Neuronal stem cell (in vitro differentiated cells): ENCODE results near the gene NEDD9.
A peak's percentile ranks its signal among the peaks of the same experiment; 100 is the strongest.

Source experiments
- DNase-seq: peaks from one replicate; pipeline ENCODE4 v3.0.0-alpha.2; 2013; ENCODE audit warnings: low spot score
- H2AFZ ChIP-seq: one replicate; pipeline ENCODE4 v1.6.1; 2013; ENCODE audit warnings: mild to moderate bottlenecking, low read length, inconsistent platforms
- H2AK5ac ChIP-seq: 2 replicates; pipeline ENCODE4 v1.6.1; 2013; ENCODE audit warnings: low read depth, mild to moderate bottlenecking, inconsistent platforms, low read length, moderate library complexity, mixed read lengths
- H2BK120ac ChIP-seq: 2 replicates; pipeline ENCODE4 v1.6.1; 2013; ENCODE audit warnings: low read depth, mild to moderate bottlenecking, inconsistent platforms, low read length, moderate library complexity, mixed read lengths
- H2BK12ac ChIP-seq: one replicate; pipeline ENCODE4 v1.6.1; 2013; ENCODE audit warnings: low read length, inconsistent platforms
- H2BK15ac ChIP-seq: 2 replicates; pipeline ENCODE4 v1.6.1; 2013; ENCODE audit warnings: mild to moderate bottlenecking, low read length, inconsistent platforms, mixed read lengths
- H2BK5ac ChIP-seq: one replicate; pipeline ENCODE4 v1.6.1; 2013; ENCODE audit warnings: inconsistent platforms, mild to moderate bottlenecking, low read length, moderate library complexity
- H3K14ac ChIP-seq: one replicate; pipeline ENCODE4 v1.6.1; 2013; ENCODE audit warnings: low read length, inconsistent platforms
- H3K18ac ChIP-seq: 2 replicates; pipeline ENCODE4 v1.6.1; 2013; ENCODE audit warnings: low read length, inconsistent platforms
- H3K23ac ChIP-seq: 2 replicates; pipeline ENCODE4 v1.6.1; 2013; ENCODE audit warnings: low read depth, mild to moderate bottlenecking, mixed read lengths, low read length, inconsistent platforms; ENCODE audit not compliant: poor library complexity
- H3K27ac ChIP-seq: replicated peaks from 3 replicates; pipeline ENCODE4 v1.5.1; 2013; ENCODE audit warnings: low read length, inconsistent platforms
- H3K27me3 ChIP-seq, 3 experiments: 2 replicates each; pipeline ENCODE4 v1.6.1; 2013; ENCODE audit warnings: low read length in 3 of 3, mild to moderate bottlenecking in 2 of 3, inconsistent platforms in 1 of 3, low read depth in 1 of 3, mixed read lengths in 1 of 3, moderate library complexity in 1 of 3; ENCODE audit not compliant: control insufficient read depth in 3 of 3, insufficient read depth in 3 of 3
- H3K36me3 ChIP-seq, 2 donors: replicated peaks in 1 of 2; 2 replicates each; pipeline ENCODE4 v1.6.1; 2013; ENCODE audit warnings: low read length in 2 of 2; ENCODE audit not compliant: control insufficient read depth in 2 of 2, insufficient read depth in 2 of 2
- H3K4ac ChIP-seq: 2 replicates; pipeline ENCODE4 v1.6.1; 2013; ENCODE audit warnings: inconsistent platforms, mild to moderate bottlenecking, low read length, moderate library complexity
- H3K4me1 ChIP-seq, 2 donors: 1 replicate in 1 of 2; 2 replicates in 1 of 2; pipeline ENCODE4 v1.6.1; 2013; ENCODE audit warnings: low read length in 2 of 2, low read depth in 1 of 2; ENCODE audit not compliant: control insufficient read depth in 2 of 2, insufficient read depth in 1 of 2
- H3K4me2 ChIP-seq: one replicate; pipeline ENCODE4 v1.6.1; 2013; ENCODE audit warnings: mild to moderate bottlenecking, low read length, inconsistent platforms; ENCODE audit not compliant: insufficient read depth, poor library complexity, severe bottlenecking
- H3K4me3 ChIP-seq, 2 donors: 2 replicates each; pipeline ENCODE4 v1.5.1; 2013; ENCODE audit warnings: low read length in 2 of 2, mild to moderate bottlenecking in 2 of 2, inconsistent platforms in 1 of 2, moderate library complexity in 1 of 2
- H3K79me1 ChIP-seq: one replicate; pipeline ENCODE4 v1.6.1; 2013; ENCODE audit warnings: low read depth, mild to moderate bottlenecking, inconsistent platforms, low read length, moderate library complexity
- H3K9ac ChIP-seq: one replicate; pipeline ENCODE4 v1.6.1; 2013; ENCODE audit warnings: mild to moderate bottlenecking, low read depth, low read length, inconsistent platforms; ENCODE audit not compliant: poor library complexity
- H3K9me3 ChIP-seq, 2 donors: replicated peaks in 1 of 2; 2 replicates each; pipeline versions ENCODE3 to v1.6.1; 2013; ENCODE audit warnings: low read length in 2 of 2, mild to moderate bottlenecking in 2 of 2, inconsistent platforms in 1 of 2, low read depth in 1 of 2, mixed read lengths in 1 of 2, moderate library complexity in 1 of 2; ENCODE audit not compliant: control insufficient read depth in 2 of 2, insufficient read depth in 1 of 2
- H4K8ac ChIP-seq: one replicate; pipeline ENCODE4 v1.6.1; 2013; ENCODE audit warnings: low read depth, mild to moderate bottlenecking, inconsistent platforms, low read length, moderate library complexity
- H4K91ac ChIP-seq: one replicate; pipeline ENCODE4 v1.6.1; 2013; ENCODE audit warnings: low read length, low read depth, mild to moderate bottlenecking, inconsistent platforms; ENCODE audit not compliant: poor library complexity
- WGBS, 2 donors: extraction: QIAGEN DNeasy Blood & Tissue Kit; methylation state at CpG; one replicate each; pipeline ENCODE4 v1.1.7; 2013; ENCODE audit warnings: missing lambda C conversion rate in 2 of 2, mixed read lengths in 1 of 2; ENCODE audit not compliant: insufficient read length in 2 of 2, insufficient replicate concordance in 1 of 2; ENCODE audit errors: extremely low coverage in 2 of 2; 5-methylcytosine and 5-hydroxymethylcytosine counted together

Gene NEDD9

DNA sequence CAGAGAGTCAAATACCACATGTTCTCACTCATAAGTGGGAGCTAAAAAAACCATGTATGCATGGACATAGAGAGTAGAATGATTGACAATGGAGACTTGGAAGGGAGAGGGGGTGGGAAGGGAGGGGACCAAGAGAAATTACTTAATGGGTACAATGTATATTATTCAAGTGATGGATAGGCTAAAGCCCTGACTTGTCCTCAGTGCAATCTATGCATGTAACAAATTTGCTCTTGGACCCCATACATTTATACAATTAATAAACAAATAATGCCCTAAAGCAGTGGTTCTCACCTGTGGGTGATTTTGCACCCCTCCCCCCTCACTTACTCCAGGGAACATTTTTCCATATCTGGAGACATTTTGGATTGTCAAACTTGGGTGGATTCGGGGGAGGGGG lies 33.5 kb upstream of the NEDD9 start:
- no peak overlapping the region for H2BK5ac ChIP-seq

DNA sequence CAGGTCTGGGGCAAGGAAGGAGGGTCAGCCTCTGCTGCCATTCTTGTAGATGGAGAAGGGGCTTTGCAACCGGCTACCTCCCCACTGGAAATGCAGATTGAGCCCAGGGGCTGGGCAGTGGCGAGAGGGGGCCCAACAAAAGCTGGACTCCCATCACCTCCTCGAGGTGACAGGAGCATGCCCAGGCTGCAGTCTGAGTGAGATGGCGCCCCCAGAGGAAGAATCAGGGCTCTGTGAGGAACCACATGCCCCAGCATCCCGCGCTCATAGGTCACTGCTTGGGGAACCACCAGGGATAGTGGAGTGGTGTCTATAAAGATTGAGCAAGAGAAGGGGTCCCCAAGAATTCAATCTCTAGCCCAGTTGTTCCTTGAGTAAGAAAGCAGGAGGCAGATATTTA lies 31.6 kb upstream of the NEDD9 start:
- Histone ChIP-seq H3K4me3 (no peak overlapping the region), H2BK15ac (no peak overlapping the region), H3K79me1 (no peaks in the 10 kb centered on the region), H2BK12ac (no peak overlapping the region), H2BK5ac (no peak overlapping the region), H3K18ac (peak overlapping the region; percentile 62), H3K4me2 (no peak overlapping the region), H4K8ac (no peak overlapping the region), H2BK120ac (no peak overlapping the region), H3K9me3 (no peaks in the 10 kb centered on the region), H3K23ac (no peak overlapping the region), H3K27ac (no peak overlapping the region), H3K14ac (no peak overlapping the region), H2AK5ac (no peak overlapping the region), H3K4ac (no peak overlapping the region), H3K9ac (no peak overlapping the region), H2AFZ (no peak overlapping the region), H3K36me3 (no peaks in the 10 kb centered on the region), H3K4me1 (peaks cover 5 to 10% of the 10 kb centered on the region in 2 donors), H4K91ac (no peak overlapping the region), H3K27me3 (no peaks in the 10 kb centered on the region)
- DNase-seq: no peak
- no CpG with 5 or more reads among the region's 6 CpGs for WGBS, 2 donors

More for the DNA sequence above, 33.5 kb upstream of the NEDD9 start:
- no peak overlapping the region for H2BK120ac ChIP-seq
- no peak overlapping the region for H3K9ac ChIP-seq
- no peak overlapping the region for H2AFZ ChIP-seq
- no peaks in the 10 kb centered on the region for H3K79me1 ChIP-seq
- no peak overlapping the region for H4K8ac ChIP-seq
- H4K91ac ChIP-seq: no peak overlapping the region
- no peak overlapping the region for H3K27ac ChIP-seq
- H3K23ac ChIP-seq: no peak overlapping the region
- no peak for DNase-seq
- no peaks in the 10 kb centered on the region for H3K36me3 ChIP-seq
- peaks cover 5 to 9% of the 10 kb centered on the region in 2 donors for H3K4me1 ChIP-seq
- no peak overlapping the region for H3K4me2 ChIP-seq
- H3K14ac ChIP-seq: no peak overlapping the region
- H2BK12ac ChIP-seq: no peak overlapping the region
- no peak overlapping the region for H3K4me3 ChIP-seq
- no peak overlapping the region for H2BK15ac ChIP-seq
- no peak overlapping the region for H2AK5ac ChIP-seq
- H3K18ac ChIP-seq: no peak overlapping the region
- no CpG with 5 or more reads among the region's 1 CpG for WGBS, 2 donors
- H3K4ac ChIP-seq: no peak overlapping the region
- H3K9me3 ChIP-seq: no peaks in the 10 kb centered on the region
- H3K27me3 ChIP-seq: no peaks in the 10 kb centered on the region

DNA sequence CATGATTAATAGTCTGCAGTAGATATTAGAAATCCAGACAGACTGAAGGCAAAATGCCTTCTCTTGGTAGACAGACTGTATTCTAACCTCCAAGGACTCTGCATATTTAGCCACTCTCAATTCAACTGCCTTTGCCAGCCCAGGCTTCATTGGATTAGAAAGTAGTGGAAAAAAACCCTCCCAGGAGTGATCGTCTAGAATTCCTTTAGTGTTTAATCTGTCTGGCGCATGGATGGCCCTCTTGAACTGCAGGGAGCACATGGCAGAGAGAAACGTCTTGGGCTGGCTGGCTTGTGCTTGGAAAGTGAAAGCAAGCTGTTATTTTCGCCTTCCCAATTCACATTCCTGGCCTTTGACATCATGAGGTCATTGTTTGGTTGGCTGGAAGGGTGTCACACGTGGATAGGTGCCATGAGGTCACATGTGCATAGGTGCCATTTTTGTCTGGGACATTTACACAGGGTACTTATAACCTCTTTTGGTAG lies 30.9 kb upstream of the NEDD9 start:
- no peaks in the 10 kb centered on the region for H3K27me3 ChIP-seq
- H3K4me1 ChIP-seq: peaks cover 7 to 11% of the 10 kb centered on the region in 2 donors
- no peak overlapping the region for H3K14ac ChIP-seq
- H3K9ac ChIP-seq: no peak overlapping the region
- H2BK15ac ChIP-seq: no peak overlapping the region
- H2BK5ac ChIP-seq: no peak overlapping the region
- H3K18ac ChIP-seq: no peak overlapping the region
- no peak overlapping the region for H2BK12ac ChIP-seq
- no peak overlapping the region for H3K4me2 ChIP-seq
- H3K79me1 ChIP-seq: no peaks in the 10 kb centered on the region
- H3K9me3 ChIP-seq: no peaks in the 10 kb centered on the region
- H3K36me3 ChIP-seq: no peaks in the 10 kb centered on the region
- no peak overlapping the region for H3K4me3 ChIP-seq
- no peak overlapping the region for H2BK120ac ChIP-seq
- H3K23ac ChIP-seq: no peak overlapping the region
- H2AK5ac ChIP-seq: no peak overlapping the region
- WGBS, 2 donors: no CpG with 5 or more reads among the region's 5 CpGs
- H3K27ac ChIP-seq: no peak overlapping the region
- H4K8ac ChIP-seq: no peak overlapping the region
- peak overlapping the region; percentile 79 for H2AFZ ChIP-seq
- H4K91ac ChIP-seq: no peak overlapping the region
- H3K4ac ChIP-seq: no peak overlapping the region
- DNase-seq: no peak

DNA sequence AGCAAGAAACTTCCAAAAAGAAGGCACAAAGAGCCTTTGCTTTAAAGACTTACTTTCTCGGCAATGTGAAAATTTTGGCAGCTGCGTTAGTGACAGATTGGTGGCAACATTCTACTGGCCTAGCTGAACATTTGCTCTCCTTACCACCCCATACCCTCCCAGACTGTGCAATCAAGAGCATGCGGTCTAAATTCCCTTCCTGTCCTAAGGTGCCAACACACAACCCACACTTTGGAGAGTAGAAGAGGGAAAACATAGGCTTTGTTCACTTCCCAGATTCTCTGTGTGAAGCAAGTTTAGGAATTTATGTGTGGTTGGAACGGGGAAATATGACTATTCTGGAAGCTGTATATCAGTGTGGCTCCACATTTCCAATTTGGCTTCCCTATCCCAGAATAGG lies 29.8 kb upstream of the NEDD9 start:
- Histone ChIP-seq H3K36me3 (no peaks in the 10 kb centered on the region), H3K4me2 (no peak overlapping the region), H3K14ac (no peak overlapping the region), H2BK120ac (no peak overlapping the region), H2AK5ac (no peak overlapping the region), H3K27ac (no peak overlapping the region), H2AFZ (no peak overlapping the region), H2BK5ac (no peak overlapping the region), H4K8ac (no peak overlapping the region), H3K27me3 (no peaks in the 10 kb centered on the region), H2BK15ac (no peak overlapping the region), H3K18ac (no peak overlapping the region), H3K4me1 (peaks cover 7 to 11% of the 10 kb centered on the region in 2 donors), H3K79me1 (no peaks in the 10 kb centered on the region), H2BK12ac (no peak overlapping the region), H3K4me3 (no peak overlapping the region), H4K91ac (no peak overlapping the region), H3K9ac (no peak overlapping the region), H3K9me3 (no peaks in the 10 kb centered on the region), H3K4ac (no peak overlapping the region), H3K23ac (no peak overlapping the region)
- no peak for DNase-seq
- no CpG with 5 or more reads among the region's 4 CpGs for WGBS, 2 donors
